ENCODE results near the gene MAP2K3. TPM values are rescaled to one million over a fixed set of nuclear protein-coding genes. Genes with fewer than 3 reads are reported as not detected.
"Not testable (repeated sequence)": the region's sequence is repeated elsewhere in the genome, so short reads cannot be mapped to it uniquely, and the experiment has no call there.

Gene MAP2K3
- total RNA-seq, 1 donor from 2014 or later: 22.8 TPM

DNA sequence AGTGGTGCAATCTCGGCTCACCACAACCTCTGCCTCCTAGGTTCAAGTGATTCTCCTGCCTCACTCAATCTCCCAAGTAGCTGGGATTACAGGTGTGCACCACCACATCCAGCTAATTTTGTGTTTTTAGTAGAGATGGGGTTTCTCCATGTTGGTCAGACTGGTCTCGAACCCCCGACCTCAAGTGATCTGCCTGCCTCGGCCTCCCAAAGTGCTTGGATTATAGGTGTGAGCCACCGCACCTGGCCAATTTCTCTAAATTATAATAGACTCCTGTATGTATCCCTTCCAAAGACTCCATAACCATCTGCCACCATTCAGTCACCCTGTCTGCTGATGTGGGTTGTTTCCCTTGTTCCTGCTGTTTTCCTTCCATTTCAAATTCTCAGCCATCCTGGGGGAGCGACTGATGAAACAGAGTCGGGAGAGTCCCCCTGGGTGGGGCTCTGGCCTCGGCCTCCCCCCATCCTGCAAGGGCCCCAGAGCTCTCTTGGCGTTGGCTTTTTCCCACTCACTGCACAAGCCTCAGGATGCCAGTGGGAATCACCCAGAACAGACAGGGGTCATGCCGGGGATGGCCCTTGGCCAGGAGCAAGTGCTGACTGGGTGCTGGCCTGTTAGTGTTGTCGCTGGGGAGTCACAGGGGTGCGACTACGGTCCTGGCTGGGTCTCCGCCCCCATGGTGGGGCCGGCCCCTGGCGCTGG lies 25.7 kb downstream of the MAP2K3 start:
- DNase-seq (ENCODE audit: low read depth): not testable (repeated sequence)

DNA sequence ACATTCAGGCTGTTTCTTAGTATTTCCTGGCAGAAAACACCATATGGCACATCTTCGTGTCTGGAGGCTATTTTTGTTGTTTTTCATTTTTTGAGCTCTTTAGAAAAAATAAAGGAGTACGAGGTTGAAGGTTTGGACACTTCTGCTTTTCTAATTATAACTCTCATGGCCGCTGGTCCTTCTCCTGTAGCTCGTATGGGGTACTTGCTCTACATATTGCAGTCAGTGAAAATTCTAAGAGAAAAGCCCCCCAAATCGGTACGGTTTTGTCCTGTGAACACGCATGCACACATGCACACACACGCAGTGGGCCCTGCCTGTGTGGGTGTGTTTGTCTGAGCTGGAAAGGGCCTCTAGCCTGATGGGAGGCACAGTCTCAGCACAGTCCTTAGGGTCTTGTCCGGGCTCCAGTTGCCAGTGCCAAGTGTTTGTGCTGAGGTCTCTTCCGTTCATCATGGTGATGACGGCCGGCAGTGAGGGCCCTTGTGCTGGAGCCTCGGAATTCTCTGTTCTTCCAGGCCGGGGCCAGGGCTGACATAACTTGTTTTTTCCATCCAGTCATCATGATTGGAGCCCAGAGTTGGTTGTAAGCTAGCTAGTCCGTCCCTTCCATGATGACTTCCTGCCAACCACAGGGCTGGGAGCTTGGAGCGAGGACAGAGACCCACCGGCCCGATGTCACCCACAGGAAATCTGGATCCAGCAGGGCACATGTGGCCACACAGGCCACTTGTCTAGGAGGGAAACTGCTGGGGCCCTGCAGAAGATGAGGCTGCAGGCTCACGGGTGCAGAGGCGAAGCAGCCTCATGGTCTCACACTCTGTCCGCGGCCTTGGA lies 26.5 kb downstream of the MAP2K3 start:
- not testable (repeated sequence) for DNase-seq (ENCODE audit: low read depth)

GRCh38 chr17:21313320-21313719 lies 28.8 kb downstream of the MAP2K3 start:
- DNase-seq (ENCODE audit: low read depth): no peak

GRCh38 chr17:21313761-21314160 lies 29.2 kb downstream of the MAP2K3 start:
- DNase-seq (ENCODE audit: low read depth): not testable (repeated sequence)

GRCh38 chr17:21314261-21314664 lies 29.8 kb downstream of the MAP2K3 start:
- DNase-seq (ENCODE audit: low read depth): not testable (repeated sequence)

- not testable (repeated sequence) for DNase-seq (ENCODE audit: low read depth)
These were observed 30.2 kb downstream of the MAP2K3 start for GRCh38 chr17:21314701-21315111.

DNA sequence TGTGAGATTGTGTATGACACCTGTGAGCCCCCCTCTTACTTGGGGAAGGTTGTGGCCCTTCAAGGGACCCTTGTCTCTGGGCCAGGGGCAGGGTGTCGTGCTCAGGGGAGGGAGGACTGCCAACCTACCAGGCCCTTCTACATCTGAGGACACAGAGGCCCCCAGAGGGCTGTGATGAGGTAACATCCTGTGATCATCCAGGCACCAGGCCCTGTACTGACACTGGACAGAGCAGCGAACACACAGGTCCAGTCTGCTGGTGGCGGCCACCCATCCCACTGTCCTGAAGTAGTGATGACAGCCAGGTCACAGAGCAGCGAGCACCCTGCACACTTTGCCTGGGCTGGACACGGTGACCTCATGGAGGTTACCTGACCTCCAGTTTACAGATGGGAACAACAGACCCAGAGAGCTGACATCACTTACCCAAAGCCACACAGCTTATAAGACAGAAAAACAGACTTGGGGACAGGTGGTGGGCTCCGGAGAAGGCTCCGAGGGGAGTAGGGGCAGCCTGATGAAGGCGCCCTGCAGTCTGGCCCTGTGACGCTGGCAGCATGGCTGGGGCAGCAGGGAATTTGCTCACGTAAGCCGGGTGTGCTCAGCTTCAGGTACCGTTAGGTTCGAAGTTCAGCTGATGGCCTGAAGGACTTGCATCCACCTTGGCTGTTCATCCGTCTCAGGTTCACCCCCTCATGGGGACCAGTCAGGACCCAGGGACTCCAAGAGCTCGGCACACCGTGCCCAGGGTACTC lies 30.9 kb downstream of the MAP2K3 start:
- DNase-seq (ENCODE audit: low read depth): not testable (repeated sequence)

GRCh38 chr17:21316212-21316886 lies 31.8 kb downstream of the MAP2K3 start:
- DNase-seq (ENCODE audit: low read depth): not testable (repeated sequence)

DNA sequence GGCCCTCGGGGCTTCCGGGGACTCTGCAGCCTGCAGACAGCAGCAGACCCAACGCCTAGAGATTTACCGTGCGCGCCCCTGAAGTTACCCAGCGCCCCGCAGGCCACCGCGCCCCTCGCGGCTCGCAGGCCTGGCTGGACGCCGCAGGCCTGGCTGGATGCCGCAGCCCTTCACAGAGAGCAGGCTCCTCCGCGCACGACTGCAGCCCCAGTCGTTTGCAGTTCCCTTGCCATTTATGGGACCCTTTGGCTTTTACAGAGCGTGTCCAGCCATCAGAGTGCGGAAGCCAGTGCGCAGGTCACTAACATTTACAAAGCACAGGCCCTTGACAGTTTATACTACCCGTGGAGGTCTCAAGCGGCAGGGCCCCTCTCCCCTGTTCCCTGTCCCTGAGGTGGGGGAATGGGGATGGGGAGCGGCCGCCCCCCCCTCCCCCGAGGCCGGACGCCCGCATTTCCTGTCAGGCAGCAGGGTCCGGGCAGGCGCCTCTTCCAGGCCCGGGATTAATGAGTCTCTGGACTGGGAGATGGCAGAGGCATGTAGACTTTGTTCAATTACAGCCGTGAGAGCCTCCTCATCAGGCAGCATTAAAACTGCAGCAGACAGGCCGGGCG lies 32.5 kb downstream of the MAP2K3 start:
- not testable (repeated sequence) for DNase-seq (ENCODE audit: low read depth)

DNA sequence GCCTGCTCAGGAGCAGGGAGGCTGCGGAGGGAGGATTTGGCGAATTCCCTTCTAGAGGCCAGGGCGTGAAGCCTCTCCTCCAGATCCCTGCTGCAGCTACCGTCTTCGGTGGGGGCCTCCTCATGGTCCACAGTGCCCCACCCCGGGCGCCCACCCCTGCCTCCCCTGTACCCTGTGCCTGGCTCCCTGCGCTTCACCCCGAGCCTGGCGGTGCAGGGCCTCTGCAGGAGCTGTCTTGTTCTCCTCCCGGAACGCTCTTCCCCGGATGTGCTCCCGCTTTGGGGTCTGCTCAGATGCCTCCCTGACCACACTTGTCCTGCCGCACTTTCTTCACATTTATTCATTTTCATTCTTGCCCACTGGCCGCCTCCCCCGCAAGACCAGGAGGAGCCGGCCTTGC lies 33.3 kb downstream of the MAP2K3 start:
- DNase-seq (ENCODE audit: low read depth): not testable (repeated sequence)

DNA sequence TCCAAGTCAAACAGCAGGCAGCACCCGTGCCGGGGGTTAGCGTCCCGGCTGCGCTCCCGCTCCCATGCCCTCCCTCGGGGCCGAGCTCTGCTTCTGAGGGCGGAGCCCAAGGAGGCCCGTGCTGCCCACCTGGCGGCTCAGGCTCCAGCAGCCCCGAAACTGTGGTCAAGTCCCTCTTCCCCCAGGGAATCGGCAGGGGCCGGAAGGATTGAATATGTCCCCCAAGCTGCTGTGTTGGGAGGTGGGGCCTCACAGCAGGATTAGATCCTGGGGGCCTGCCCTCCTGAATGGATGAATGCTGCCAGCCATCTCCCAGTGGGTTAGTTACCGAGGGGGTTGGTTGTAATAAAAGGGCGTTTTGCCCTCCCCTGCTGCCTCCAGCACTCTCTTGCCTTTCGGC lies 33.9 kb downstream of the MAP2K3 start:
- no peak for DNase-seq (ENCODE audit: low read depth)

- DNase-seq (ENCODE audit: low read depth): not testable (repeated sequence)
These were observed 34.3 kb downstream of the MAP2K3 start for GRCh38 chr17:21318856-21319255.

DNA sequence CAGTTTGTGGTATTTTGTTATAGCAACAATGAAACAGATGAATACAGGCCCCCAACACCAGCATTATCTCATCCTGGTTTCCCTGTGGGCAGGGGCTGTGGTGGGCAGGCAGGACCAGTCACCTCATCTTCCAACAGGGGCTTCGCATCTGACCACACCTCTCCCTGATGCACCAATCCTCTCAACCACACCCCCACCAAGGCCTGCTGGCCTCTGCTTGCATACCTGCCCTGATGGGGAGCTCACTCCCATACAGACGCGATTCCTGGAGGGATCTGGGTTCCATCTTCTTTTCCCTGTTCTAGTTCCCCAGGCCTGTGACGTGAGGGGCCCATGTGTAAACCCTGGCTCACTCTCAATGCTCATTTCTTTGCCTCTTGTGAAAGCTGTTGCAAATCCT lies 34.7 kb downstream of the MAP2K3 start:
- not testable (repeated sequence) for DNase-seq (ENCODE audit: low read depth)

GRCh38 chr17:21319686-21320375 lies 35.3 kb downstream of the MAP2K3 start:
- DNase-seq (ENCODE audit: low read depth): not testable (repeated sequence)

DNA sequence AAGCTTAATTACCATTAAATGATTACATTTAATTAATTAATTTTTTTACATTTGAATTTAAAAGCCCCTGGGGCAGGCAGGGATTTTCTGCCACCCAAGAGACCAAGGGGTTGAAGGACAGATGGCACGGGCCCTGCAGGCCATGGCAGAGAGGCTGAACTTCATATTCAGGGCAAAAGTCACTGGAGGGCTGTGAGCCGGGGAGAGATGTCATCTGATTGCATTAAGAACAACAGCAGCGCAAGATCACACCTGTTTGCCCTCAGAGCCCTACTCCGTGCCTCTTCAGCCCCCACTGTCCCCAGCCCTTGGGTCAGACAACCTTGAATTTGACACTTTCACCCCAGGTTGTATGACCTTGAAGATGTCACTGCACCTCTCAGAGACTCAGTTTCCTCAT lies 35.9 kb downstream of the MAP2K3 start:
- not testable (repeated sequence) for DNase-seq (ENCODE audit: low read depth)

DNA sequence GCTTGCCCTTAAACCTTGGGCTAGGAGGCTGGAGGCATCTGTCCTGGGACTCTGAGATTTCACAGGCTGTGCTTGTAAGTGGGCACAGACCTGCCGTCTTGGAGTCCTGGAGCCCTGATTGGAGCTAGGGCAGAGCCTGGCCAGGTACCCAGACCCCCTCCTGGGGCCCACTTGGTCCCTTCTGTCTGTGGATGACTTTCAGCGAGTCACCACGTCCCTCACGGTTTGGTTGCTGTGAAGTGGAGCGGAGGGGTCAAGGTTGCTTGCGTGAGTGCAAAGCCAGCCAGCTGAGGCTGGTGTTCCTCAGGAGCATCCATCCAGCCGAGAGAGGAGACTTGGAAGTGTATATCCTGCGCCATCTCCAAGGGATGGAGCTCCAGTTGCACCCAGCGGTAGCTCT lies 36.5 kb downstream of the MAP2K3 start:
- DNase-seq (ENCODE audit: low read depth): not testable (repeated sequence)

DNA sequence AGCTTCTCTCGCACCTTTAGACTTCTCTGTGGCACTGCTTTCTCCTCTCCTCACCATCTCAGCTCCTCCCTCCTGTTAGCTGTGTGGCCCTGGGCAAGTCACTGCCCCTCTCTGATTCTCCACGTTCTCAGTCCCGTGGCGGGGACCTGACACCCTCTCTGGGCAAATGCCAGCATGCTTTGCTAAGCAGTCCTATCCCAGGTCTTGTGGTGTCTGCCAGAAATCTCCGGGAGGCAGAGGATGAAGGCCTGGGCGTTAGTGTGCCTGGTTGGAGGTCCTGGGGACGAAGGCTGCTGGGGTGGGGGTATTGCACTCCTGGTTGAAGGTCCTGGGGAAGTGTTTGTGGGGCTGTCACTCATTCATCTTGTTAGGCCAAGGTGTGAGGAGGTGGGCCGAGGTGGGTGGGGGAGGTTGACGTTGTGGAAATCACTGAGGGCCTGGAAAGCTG lies 37.3 kb downstream of the MAP2K3 start:
- DNase-seq (ENCODE audit: low read depth): not testable (repeated sequence)

GRCh38 chr17:21323257-21324111 lies 39.0 kb downstream of the MAP2K3 start:
- not testable (repeated sequence) for DNase-seq (ENCODE audit: low read depth)

- not testable (repeated sequence) for DNase-seq (ENCODE audit: low read depth)
These were observed 40.2 kb downstream of the MAP2K3 start for GRCh38 chr17:21324741-21325140.
